ENCODE results near the gene GPER1.
A peak's percentile ranks its signal among the peaks of the same experiment; 100 is the strongest.

GPER1 gene

DNA sequence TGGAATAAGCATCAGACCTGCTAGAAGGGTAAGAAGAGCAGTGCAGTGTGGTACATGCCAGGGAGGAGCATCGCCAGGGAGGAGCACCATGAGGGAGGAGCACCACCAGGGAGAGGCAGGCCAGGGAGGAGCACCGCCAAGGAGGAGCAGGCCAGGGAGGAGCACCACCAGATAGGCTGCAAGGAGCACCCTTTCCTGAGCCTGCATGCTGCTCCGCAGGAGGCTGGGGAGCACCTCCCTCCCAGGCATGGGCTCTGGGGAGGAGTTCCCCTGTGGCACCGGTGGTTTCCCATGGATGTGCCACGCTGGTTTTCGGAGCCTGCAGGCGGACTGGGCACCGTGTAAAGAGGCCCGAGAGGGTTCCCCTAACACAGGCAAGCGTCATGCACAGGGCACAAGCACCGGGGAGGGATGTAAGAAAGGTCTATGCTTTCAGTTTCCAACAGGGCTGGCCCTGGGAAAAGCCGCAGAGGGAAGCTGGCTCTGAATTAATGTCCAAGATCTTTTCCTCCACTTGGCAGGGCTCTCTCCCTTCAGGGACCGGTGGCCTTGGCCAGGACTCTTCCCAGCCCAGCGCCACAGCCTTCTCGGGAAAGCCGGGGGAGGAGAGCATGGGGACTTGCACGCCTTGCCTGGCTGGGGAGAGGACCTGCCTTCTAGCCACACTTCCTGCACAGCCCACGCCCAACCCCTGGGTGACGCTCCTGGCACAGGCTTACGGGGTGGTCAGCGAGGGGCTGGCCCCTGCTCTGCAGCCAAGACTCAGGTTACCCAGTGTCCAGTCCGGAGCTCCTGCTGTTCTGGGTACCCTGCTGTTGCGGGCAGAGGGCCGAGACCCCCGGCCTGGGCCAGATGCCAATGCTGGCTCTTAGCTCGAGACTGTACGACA is 11.5 kb upstream of the GPER1 start:
- Histone ChIP-seq H3K9ac (ENCODE audit: low read depth, low read length) (no peak overlapping the region), H3K36me3 (ENCODE audit: control insufficient read depth, insufficient read depth, low read length) (peaks cover 2% of the 10 kb centered on the region), H3K4me3 (ENCODE audit: low read depth, low read length) (no peak overlapping the region), H3K27me3 (ENCODE audit: control insufficient read depth, insufficient read depth, low read length) (no peaks in the 10 kb centered on the region), H3K9me3 (ENCODE audit: control insufficient read depth, insufficient read depth, low read length) (no peaks in the 10 kb centered on the region), H3K4me1 (ENCODE audit: control insufficient read depth, insufficient read depth, low read length) (no peaks in the 10 kb centered on the region)

DNA sequence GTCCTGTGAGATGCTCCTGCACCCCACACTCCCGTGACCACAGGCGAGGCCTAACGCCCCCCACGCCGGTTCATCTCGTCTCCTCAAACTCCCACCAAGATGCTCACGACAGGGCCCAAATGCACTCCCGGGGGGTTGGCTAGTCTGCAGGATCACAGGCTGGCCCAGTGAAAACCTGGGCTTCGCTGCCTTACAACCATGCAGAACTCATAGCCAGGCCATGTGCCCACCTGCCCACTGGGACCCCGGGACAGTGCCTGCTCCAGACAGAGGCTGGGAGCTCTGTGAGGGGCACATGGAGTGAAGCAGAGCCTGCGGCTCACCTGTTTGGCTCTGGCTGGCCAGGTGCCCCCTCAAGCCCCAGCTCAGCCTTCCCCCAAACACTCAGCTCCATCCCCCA is 9.4 kb upstream of the GPER1 start:
- no peak overlapping the region for H3K9ac ChIP-seq (ENCODE audit: low read depth, low read length)
- H3K4me3 ChIP-seq (ENCODE audit: low read depth, low read length) = no peak overlapping the region
- no peaks in the 10 kb centered on the region for H3K27me3 ChIP-seq (ENCODE audit: control insufficient read depth, insufficient read depth, low read length)
- H3K4me1 ChIP-seq (ENCODE audit: control insufficient read depth, insufficient read depth, low read length) = no peaks in the 10 kb centered on the region
- peaks cover 3% of the 10 kb centered on the region for H3K36me3 ChIP-seq (ENCODE audit: control insufficient read depth, insufficient read depth, low read length)
- no peaks in the 10 kb centered on the region for H3K9me3 ChIP-seq (ENCODE audit: control insufficient read depth, insufficient read depth, low read length)

DNA sequence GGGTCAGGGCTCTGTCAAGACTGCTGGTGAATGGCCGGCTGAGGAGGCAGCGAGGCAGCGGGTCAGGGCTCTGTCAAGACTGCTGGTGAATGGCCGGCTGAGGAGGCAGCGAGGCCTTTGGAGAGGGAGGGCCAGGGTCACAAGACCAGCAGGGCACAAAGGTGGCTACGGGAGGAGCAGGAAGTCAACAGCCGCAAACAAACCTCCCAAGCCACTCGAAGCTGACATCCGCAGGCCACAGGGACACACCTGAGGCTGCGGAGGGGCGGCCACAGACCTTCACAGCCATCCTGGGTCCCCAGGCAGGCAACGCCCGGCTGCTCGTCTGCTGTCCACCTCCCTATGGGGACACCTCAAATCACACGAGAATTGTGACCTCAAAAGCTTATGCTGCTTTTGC is 8.9 kb upstream of the GPER1 start:
- Histone ChIP-seq H3K9me3 (ENCODE audit: control insufficient read depth, insufficient read depth, low read length) (no peaks in the 10 kb centered on the region), H3K4me1 (ENCODE audit: control insufficient read depth, insufficient read depth, low read length) (no peaks in the 10 kb centered on the region), H3K36me3 (ENCODE audit: control insufficient read depth, insufficient read depth, low read length) (peaks cover 5% of the 10 kb centered on the region), H3K27me3 (ENCODE audit: control insufficient read depth, insufficient read depth, low read length) (no peaks in the 10 kb centered on the region), H3K4me3 (ENCODE audit: low read depth, low read length) (no peak overlapping the region), H3K9ac (ENCODE audit: low read depth, low read length) (no peak overlapping the region)

- Histone ChIP-seq H3K9ac (ENCODE audit: low read depth, low read length) (no peak overlapping the region), H3K4me3 (ENCODE audit: low read depth, low read length) (no peak overlapping the region), H3K4me1 (ENCODE audit: control insufficient read depth, insufficient read depth, low read length) (no peaks in the 10 kb centered on the region)
Measured at GRCh38 chr7:1079546-1079945, 8.4 kb upstream of the GPER1 start.

DNA sequence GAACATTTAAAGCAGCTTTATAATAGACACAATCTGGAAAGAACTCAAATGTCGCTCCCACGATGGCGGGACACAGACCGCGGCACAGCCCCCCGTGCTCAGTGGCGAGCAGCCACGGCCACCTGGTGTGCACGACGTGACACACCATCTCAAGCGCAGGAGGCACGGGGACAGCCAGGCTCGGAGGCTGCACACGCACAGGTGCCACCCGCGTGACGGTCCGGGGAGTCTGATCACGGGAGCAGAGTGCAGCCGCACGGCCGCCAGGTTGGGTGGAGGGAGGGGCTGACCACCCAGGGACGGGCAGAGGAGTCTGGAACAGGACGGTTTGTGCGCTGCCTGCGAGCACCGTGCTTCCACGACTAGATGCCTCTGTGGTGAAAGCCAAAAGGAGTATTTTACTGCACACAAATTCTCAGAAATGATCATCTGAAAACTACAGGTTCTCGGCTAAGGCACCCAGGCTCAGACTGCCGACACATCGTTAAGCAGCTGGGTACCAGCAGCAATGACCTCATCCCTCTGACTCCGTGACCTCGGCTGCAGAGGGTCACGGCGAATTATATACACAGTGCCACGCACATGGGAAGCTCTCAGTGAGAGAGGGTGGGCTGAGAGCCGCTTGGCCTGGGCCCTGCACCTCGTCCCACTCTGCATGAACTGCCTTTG is 7.5 kb upstream of the GPER1 start:
- no peak overlapping the region for H3K4me3 ChIP-seq (ENCODE audit: low read depth, low read length)
- no peaks in the 10 kb centered on the region for H3K9me3 ChIP-seq (ENCODE audit: control insufficient read depth, insufficient read depth, low read length)
- H3K9ac ChIP-seq (ENCODE audit: low read depth, low read length) = no peak overlapping the region
- H3K36me3 ChIP-seq (ENCODE audit: control insufficient read depth, insufficient read depth, low read length) = peaks cover 5% of the 10 kb centered on the region
- H3K4me1 ChIP-seq (ENCODE audit: control insufficient read depth, insufficient read depth, low read length) = no peaks in the 10 kb centered on the region
- no peaks in the 10 kb centered on the region for H3K27me3 ChIP-seq (ENCODE audit: control insufficient read depth, insufficient read depth, low read length)

More at GRCh38 chr7:1079546-1079945, 8.4 kb upstream of the GPER1 start:
- no peaks in the 10 kb centered on the region for H3K27me3 ChIP-seq (ENCODE audit: control insufficient read depth, insufficient read depth, low read length)
- peaks cover 5% of the 10 kb centered on the region for H3K36me3 ChIP-seq (ENCODE audit: control insufficient read depth, insufficient read depth, low read length)
- H3K9me3 ChIP-seq (ENCODE audit: control insufficient read depth, insufficient read depth, low read length) = no peaks in the 10 kb centered on the region

DNA sequence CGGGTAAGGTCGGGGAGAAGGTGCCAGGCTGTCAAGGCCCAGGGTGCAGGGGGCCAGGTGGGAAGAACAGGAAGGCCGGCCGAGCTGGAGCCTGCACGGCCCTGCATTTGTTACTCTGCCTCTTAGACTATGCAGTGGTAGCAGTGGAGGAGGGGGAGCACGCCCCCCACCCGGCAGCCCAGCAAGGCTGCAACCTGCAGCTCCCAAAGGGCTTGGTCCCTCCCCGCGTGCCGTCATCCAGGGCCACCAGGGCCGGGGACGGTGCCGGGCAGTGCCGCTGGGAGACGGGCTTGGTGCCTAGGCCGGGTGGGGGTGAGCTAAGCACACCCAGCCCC is 7.0 kb upstream of the GPER1 start:
- no peaks in the 10 kb centered on the region for H3K27me3 ChIP-seq (ENCODE audit: control insufficient read depth, insufficient read depth, low read length)
- H3K4me1 ChIP-seq (ENCODE audit: control insufficient read depth, insufficient read depth, low read length) = no peaks in the 10 kb centered on the region
- no peak overlapping the region for H3K9ac ChIP-seq (ENCODE audit: low read depth, low read length)
- H3K9me3 ChIP-seq (ENCODE audit: control insufficient read depth, insufficient read depth, low read length) = no peaks in the 10 kb centered on the region
- peaks cover 5% of the 10 kb centered on the region for H3K36me3 ChIP-seq (ENCODE audit: control insufficient read depth, insufficient read depth, low read length)
- no peak overlapping the region for H3K4me3 ChIP-seq (ENCODE audit: low read depth, low read length)

GRCh38 chr7:1081336-1081735 is 6.6 kb upstream of the GPER1 start:
- Histone ChIP-seq H3K9me3 (ENCODE audit: control insufficient read depth, insufficient read depth, low read length) (no peaks in the 10 kb centered on the region), H3K4me3 (ENCODE audit: low read depth, low read length) (no peak overlapping the region), H3K36me3 (ENCODE audit: control insufficient read depth, insufficient read depth, low read length) (peaks cover 3% of the 10 kb centered on the region), H3K9ac (ENCODE audit: low read depth, low read length) (no peak overlapping the region), H3K27me3 (ENCODE audit: control insufficient read depth, insufficient read depth, low read length) (no peaks in the 10 kb centered on the region), H3K4me1 (ENCODE audit: control insufficient read depth, insufficient read depth, low read length) (no peaks in the 10 kb centered on the region)

DNA sequence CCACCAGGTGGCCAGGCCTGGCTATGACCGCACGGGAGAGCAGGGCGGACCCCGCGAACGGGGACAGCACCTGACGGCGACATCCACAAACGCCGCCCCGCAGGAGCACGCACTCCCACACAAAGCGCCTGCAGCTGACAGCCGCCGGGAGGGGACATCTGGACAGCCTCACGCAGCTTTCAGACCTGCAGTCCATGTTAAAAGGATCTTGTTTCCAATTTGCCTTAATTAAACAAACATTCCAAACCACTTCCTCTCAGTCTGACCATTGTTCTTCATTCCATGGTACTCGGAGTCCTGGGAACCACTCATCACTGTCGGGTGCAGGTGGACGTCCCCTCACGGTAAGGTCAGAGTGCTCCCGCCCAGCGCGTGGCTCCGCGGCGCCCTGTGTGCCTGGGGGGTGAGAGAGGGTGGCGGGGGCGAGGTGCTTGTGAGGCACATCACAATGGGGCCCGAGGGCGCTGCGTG is 5.9 kb upstream of the GPER1 start:
- Histone ChIP-seq H3K36me3 (ENCODE audit: control insufficient read depth, insufficient read depth, low read length) (peaks cover 3% of the 10 kb centered on the region), H3K4me1 (ENCODE audit: control insufficient read depth, insufficient read depth, low read length) (no peaks in the 10 kb centered on the region), H3K9me3 (ENCODE audit: control insufficient read depth, insufficient read depth, low read length) (no peaks in the 10 kb centered on the region), H3K27me3 (ENCODE audit: control insufficient read depth, insufficient read depth, low read length) (no peaks in the 10 kb centered on the region), H3K9ac (ENCODE audit: low read depth, low read length) (no peak overlapping the region), H3K4me3 (ENCODE audit: low read depth, low read length) (no peak overlapping the region)

DNA sequence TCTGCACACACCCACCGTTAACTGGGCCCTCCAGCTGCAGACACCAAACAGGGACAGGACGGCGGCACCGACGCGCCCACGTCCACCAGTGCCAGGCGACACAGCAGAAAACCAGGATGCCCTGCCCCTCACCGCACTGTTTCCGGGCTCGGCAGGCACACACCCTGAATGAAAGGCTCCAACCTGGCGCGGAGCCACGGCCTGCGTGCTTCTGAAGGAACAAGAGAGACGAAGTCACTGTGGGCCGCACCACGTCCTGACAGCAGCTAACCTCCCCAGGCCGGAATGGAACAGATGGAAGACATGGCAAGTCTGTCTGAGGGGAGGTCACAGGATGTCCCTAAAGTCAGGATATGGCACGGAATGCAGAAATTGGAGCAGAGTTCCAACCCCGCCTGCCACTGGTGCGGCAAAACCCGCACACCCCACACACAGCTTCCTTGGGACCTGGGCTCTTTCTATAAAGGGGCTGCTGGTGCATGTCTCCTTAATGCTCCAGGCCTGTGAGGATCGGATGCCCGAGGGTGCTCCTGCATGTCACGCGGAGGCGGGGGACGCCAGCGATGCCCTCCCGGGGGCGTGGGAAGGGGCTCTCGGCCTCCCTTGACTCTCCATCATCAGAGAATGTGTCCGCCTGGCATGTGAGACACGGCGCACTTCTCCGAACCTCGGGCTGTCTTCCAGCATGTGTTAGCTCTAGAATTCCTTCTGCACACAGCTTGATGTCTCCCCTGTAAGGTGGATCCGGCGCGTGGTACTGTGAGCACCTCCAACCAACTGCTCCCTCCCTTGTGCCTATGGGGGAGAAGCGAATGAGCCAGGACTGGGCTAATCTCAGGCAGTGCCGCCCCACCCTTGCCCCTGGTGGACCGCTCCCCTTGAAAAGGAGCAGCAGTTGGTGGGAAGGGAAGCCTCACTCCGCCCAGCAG is 3.9 kb upstream of the GPER1 start:
- H3K9me3 ChIP-seq (ENCODE audit: control insufficient read depth, insufficient read depth, low read length) = no peaks in the 10 kb centered on the region
- H3K36me3 ChIP-seq (ENCODE audit: control insufficient read depth, insufficient read depth, low read length) = peaks cover 3% of the 10 kb centered on the region
- peak overlapping the region; percentile 37 for H3K9ac ChIP-seq (ENCODE audit: low read depth, low read length)
- no peaks in the 10 kb centered on the region for H3K27me3 ChIP-seq (ENCODE audit: control insufficient read depth, insufficient read depth, low read length)
- no peaks in the 10 kb centered on the region for H3K4me1 ChIP-seq (ENCODE audit: control insufficient read depth, insufficient read depth, low read length)
- no peak overlapping the region for H3K4me3 ChIP-seq (ENCODE audit: low read depth, low read length)

- Histone ChIP-seq H3K9ac (ENCODE audit: low read depth, low read length) (no peak overlapping the region), H3K27me3 (ENCODE audit: control insufficient read depth, insufficient read depth, low read length) (no peaks in the 10 kb centered on the region), H3K4me1 (ENCODE audit: control insufficient read depth, insufficient read depth, low read length) (no peaks in the 10 kb centered on the region), H3K36me3 (ENCODE audit: control insufficient read depth, insufficient read depth, low read length) (peaks cover 3% of the 10 kb centered on the region), H3K4me3 (ENCODE audit: low read depth, low read length) (no peak overlapping the region), H3K9me3 (ENCODE audit: control insufficient read depth, insufficient read depth, low read length) (no peaks in the 10 kb centered on the region)
Measured at GRCh38 chr7:1085266-1085665, 2.6 kb upstream of the GPER1 start.

DNA sequence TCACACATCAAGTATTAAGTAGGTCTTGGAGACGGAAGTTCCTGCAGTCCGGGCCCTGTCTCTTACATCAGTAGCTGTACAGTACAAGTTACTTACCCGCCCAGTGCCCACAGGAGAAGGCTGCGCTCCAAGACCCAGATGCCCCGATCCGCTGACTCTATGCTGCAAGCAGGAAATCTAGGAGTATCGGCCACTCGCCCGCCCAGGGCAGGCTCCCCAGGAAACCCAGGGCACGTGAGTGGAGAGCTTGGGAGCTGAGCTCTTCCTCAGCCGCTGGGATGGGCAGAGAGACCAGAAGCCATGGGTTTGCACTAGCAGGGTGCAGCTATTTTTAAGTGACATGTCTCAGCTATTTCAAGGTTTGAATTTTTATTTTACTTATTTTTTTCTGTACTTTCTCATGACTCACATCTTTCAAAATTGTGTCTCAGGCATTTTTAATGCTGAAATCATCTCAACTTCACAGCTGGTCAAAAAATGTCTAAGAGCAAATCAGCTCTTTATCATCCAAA is 1.9 kb upstream of the GPER1 start:
- Histone ChIP-seq H3K9ac (ENCODE audit: low read depth, low read length) (no peak overlapping the region), H3K36me3 (ENCODE audit: control insufficient read depth, insufficient read depth, low read length) (peaks cover 4% of the 10 kb centered on the region), H3K27me3 (ENCODE audit: control insufficient read depth, insufficient read depth, low read length) (no peaks in the 10 kb centered on the region), H3K9me3 (ENCODE audit: control insufficient read depth, insufficient read depth, low read length) (no peaks in the 10 kb centered on the region), H3K4me3 (ENCODE audit: low read depth, low read length) (no peak overlapping the region), H3K4me1 (ENCODE audit: control insufficient read depth, insufficient read depth, low read length) (no peaks in the 10 kb centered on the region)

Data from iPS-15b (cell line).